HepG2 (cell line): ENCODE measurements around the gene VPS11. TPM values are rescaled to one million over a fixed set of nuclear protein-coding genes. Genes with fewer than 3 reads are reported as not detected.
A peak's percentile ranks its signal among the peaks of the same experiment; 100 is the strongest.

ENCODE experiments used
- ARNT2 ChIP-seq: sonication (generic); formaldehyde crosslinking; IDR thresholded peaks from 2 replicates; pipeline ENCODE4 v1.8.0; 2022; ENCODE audit warnings: mild to moderate bottlenecking, low read depth, missing genetic modification reagents, moderate library complexity
- CBX1 ChIP-seq: IDR thresholded peaks from one replicate; pipeline ENCODE4 v1.6.1; 2016; ENCODE audit warnings: antibody characterized with exemption, low read depth
- ETV5 ChIP-seq: IDR thresholded peaks from 2 replicates; pipeline ENCODE4 v1.6.1; 2018; ENCODE audit warnings: missing biosample characterization, missing genetic modification reagents, inconsistent platforms, borderline replicate concordance
- FOSL1 ChIP-seq: sonication (generic); formaldehyde crosslinking; IDR thresholded peaks from 2 replicates; pipeline ENCODE4 v1.9.0; 2021; ENCODE audit warnings: missing genetic modification reagents, borderline replicate concordance
- FOXO4 ChIP-seq: sonication (generic); formaldehyde crosslinking; conservative IDR thresholded peaks from 2 replicates; pipeline ENCODE4 v1.8.1; 2023; ENCODE audit warnings: missing genetic modification reagents
- ISL2 ChIP-seq: sonication (generic); formaldehyde crosslinking; IDR thresholded peaks from 2 replicates; pipeline ENCODE4 v1.5.0; 2020; ENCODE audit warnings: missing genetic modification reagents
- MBD4 ChIP-seq: IDR thresholded peaks from 2 replicates; pipeline ENCODE4 v1.6.1; 2012; ENCODE audit warnings: low read length, inconsistent platforms, borderline replicate concordance
- NFE2 ChIP-seq: sonication (generic); formaldehyde crosslinking; IDR thresholded peaks from 2 replicates; pipeline ENCODE4 v1.4.0; 2020; ENCODE audit warnings: missing genetic modification reagents
- RBFOX2 ChIP-seq: fragments of 200-400 bp; formaldehyde crosslinking; IDR thresholded peaks from 2 replicates; pipeline ENCODE4 v1.6.1; 2017; ENCODE audit warnings: low read depth, mild to moderate bottlenecking, low read length
- TBX3 ChIP-seq: fragments of 450-650 bp; IDR thresholded peaks from 2 replicates; pipeline ENCODE4 v1.6.1; 2017; ENCODE audit warnings: antibody characterized with exemption, mild to moderate bottlenecking, inconsistent platforms, borderline replicate concordance
- TEAD3 ChIP-seq: optimal IDR thresholded peaks from 2 replicates; pipeline ENCODE3; 2016; ENCODE audit warnings: borderline replicate concordance
- TFDP1 ChIP-seq: IDR thresholded peaks from 2 replicates; pipeline ENCODE4 v1.6.1; 2016; ENCODE audit warnings: missing compliant biosample characterization, missing genetic modification reagents, borderline replicate concordance
- ZBTB33 ChIP-seq: sonication (generic); formaldehyde crosslinking; IDR thresholded peaks from 2 replicates; pipeline ENCODE4 v1.4.0; 2020; ENCODE audit warnings: missing genetic modification reagents
- ZC3H13 ChIP-seq: sonication (generic); formaldehyde crosslinking; IDR thresholded peaks from 2 replicates; pipeline ENCODE4 v1.8.1; 2023; ENCODE audit warnings: mild to moderate bottlenecking, missing genetic modification reagents, moderate library complexity
- ZNF232 ChIP-seq: sonication (generic); formaldehyde crosslinking; IDR thresholded peaks from 2 replicates; pipeline ENCODE4 v1.4.0; 2020; ENCODE audit warnings: missing genetic modification reagents, borderline replicate concordance
- ZNF3 ChIP-seq: IDR thresholded peaks from 2 replicates; pipeline ENCODE4 v1.7.0; 2017; ENCODE audit warnings: inconsistent platforms
- ZNF33A ChIP-seq: sonication (generic); formaldehyde crosslinking; IDR thresholded peaks from 2 replicates; pipeline ENCODE4 v1.5.1; 2020; ENCODE audit warnings: missing genetic modification reagents, mild to moderate bottlenecking, moderate library complexity, borderline replicate concordance
- ZNF354B ChIP-seq: sonication (generic); formaldehyde crosslinking; IDR thresholded peaks from 2 replicates; pipeline ENCODE4 v1.8.0; 2022; ENCODE audit warnings: mild to moderate bottlenecking, missing genetic modification reagents
- ZNF549 ChIP-seq: sonication (generic); formaldehyde crosslinking; IDR thresholded peaks from 2 replicates; pipeline ENCODE4 v1.5.0; 2020; ENCODE audit warnings: missing genetic modification reagents
- ZNF558 ChIP-seq: sonication (generic); formaldehyde crosslinking; IDR thresholded peaks from 2 replicates; pipeline ENCODE4 v1.9.0; 2022; ENCODE audit warnings: mild to moderate bottlenecking, missing genetic modification reagents, borderline replicate concordance
- ZNF574 ChIP-seq: sonication (generic); formaldehyde crosslinking; IDR thresholded peaks from 2 replicates; pipeline ENCODE4 v1.4.0; 2020; ENCODE audit warnings: missing genetic modification reagents
- polyA plus RNA-seq, 8 experiments: library from polyadenylated mRNA; depleted of rRNA in 3 of 8; stranded (reverse) in 7 of 8; unstranded in 1 of 8; fragments of >200 nt; fragmentation: Illumina TruSeq in 4 of 8; extraction: Trizol in 4 of 8; gene quantifications; 2 replicates each; pipeline versions ENCODE4 v1.2.1 to v1.2.3, GENCODE V29; 2011 to 2016; ENCODE audit warnings: low read depth in 4 of 8, missing spikeins in 1 of 8, mixed read lengths in 1 of 8; ENCODE audit not compliant: insufficient read depth in 1 of 8
- total RNA-seq, 5 experiments: library from RNA; depleted of rRNA; stranded (reverse); fragments of >200 nt; fragmentation: Illumina TruSeq; extraction: Trizol; gene quantifications; 2 replicates each; pipeline ENCODE4 v1.2.3, GENCODE V29; 2016; ENCODE audit warnings: low read depth in 1 of 5
- TF ChIP-seq, protein P1 (sequence below): sonication (generic); formaldehyde crosslinking; IDR thresholded peaks from 2 replicates; pipeline ENCODE4 v1.8.1; 2023; ENCODE audit warnings: missing genetic modification reagents, mild to moderate bottlenecking, borderline replicate concordance

The VPS11 gene
- total and polyA plus RNA-seq, 2 of the 13 experiments (the other 11 are each of a cell fraction or from before 2014, with no cell fraction given), result 13.7 to 21.6 TPM

GRCh38 chr11:119092880-119093842, 25.5 kb downstream of the VPS11 start (continued):
- TF ChIP-seq ZNF232 (no peak), TBX3 (no peak), TFDP1 (peak; percentile 26; the same call in 1 of the 2 replicates), NFE2 (CRISPR knock-in tag) (no peak), FOXO4 (CRISPR knock-in tag) (0 out of 2 replicates have a peak, but pooled peaks have one; percentile 23), RBFOX2 (peak; percentile 57), ARNT2 (CRISPR knock-in tag) (peak; percentile 56; the same call in 1 of the 2 replicates), ZNF354B (CRISPR knock-in tag) (no peak), ZNF3 (CRISPR knock-in tag) (no peak), ZNF574 (CRISPR knock-in tag) (0 out of 2 replicates have a peak, but pooled peaks have one; percentile 35), TEAD3 (CRISPR knock-in tag) (no peak), ZBTB33 (CRISPR knock-in tag) (peak; percentile 94), ETV5 (CRISPR knock-in tag) (no peak), ZNF549 (CRISPR knock-in tag) (no peak), MBD4 (0 out of 2 replicates have a peak, but pooled peaks have one; percentile 51), CBX1 (no peak), FOSL1 (CRISPR knock-in tag) (no peak), ZNF558 (CRISPR knock-in tag) (no peak), ZNF33A (no peak), ISL2 (no peak), ZC3H13 (CRISPR knock-in tag) (peak; percentile 94)
- TF ChIP-seq, protein P1, sequence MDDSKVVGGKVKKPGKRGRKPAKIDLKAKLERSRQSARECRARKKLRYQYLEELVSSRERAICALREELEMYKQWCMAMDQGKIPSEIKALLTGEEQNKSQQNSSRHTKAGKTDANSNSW (CRISPR knock-in tag), result no peak
